GM12864 (cell line): ENCODE results near the gene PRR15L.

ENCODE experiments used
- DNase-seq: peaks from one replicate; pipeline ENCODE4 v3.0.0-alpha.2; 2011; ENCODE audit warnings: low read depth
- H3K4me3 ChIP-seq: 2 replicates; pipeline ENCODE4 v1.5.1; 2011; ENCODE audit warnings: mild to moderate bottlenecking, low read depth, low read length, control low read depth
- CTCF ChIP-seq: IDR thresholded peaks from 2 replicates; pipeline ENCODE4 v1.5.1; 2011; ENCODE audit warnings: low read depth, mild to moderate bottlenecking, moderate library complexity, low read length, control low read depth, inconsistent platforms; ENCODE audit errors: missing control alignments

PRR15L gene

GRCh38 chr17:47902039-47902744 lies 55.5 kb downstream of the PRR15L start:
- no peak for DNase-seq
- H3K4me3 ChIP-seq: no peak overlapping the region
- no peak for TF ChIP-seq CTCF
